GM18526 (cell line): ENCODE data around the gene TUBG2.

ENCODE experiments used
- POLR2A ChIP-seq: IDR thresholded peaks from 3 replicates; pipeline ENCODE4 v1.6.1; 2011; ENCODE audit not compliant: insufficient read length; ENCODE audit errors: extremely low read depth

Gene TUBG2

GRCh38 chr17:42686520-42687128, 27.5 kb downstream of the TUBG2 start:
- TF ChIP-seq POLR2A: no peak

GRCh38 chr17:42687707-42688320, 28.7 kb downstream of the TUBG2 start:
- TF ChIP-seq POLR2A: no peak

- no peak for TF ChIP-seq POLR2A
Observed at GRCh38 chr17:42690596-42690995, 31.5 kb downstream of the TUBG2 start.

GRCh38 chr17:42691021-42691545, 32.0 kb downstream of the TUBG2 start:
- no peak for TF ChIP-seq POLR2A

- TF ChIP-seq POLR2A: no peak
Observed at GRCh38 chr17:42692489-42692888, 33.4 kb downstream of the TUBG2 start.

GRCh38 chr17:42694524-42694923, 35.4 kb downstream of the TUBG2 start:
- no peak for TF ChIP-seq POLR2A

- no peak for TF ChIP-seq POLR2A
Observed at GRCh38 chr17:42695500-42695899, 36.4 kb downstream of the TUBG2 start.

GRCh38 chr17:42697108-42697811, 38.2 kb downstream of the TUBG2 start:
- TF ChIP-seq POLR2A: no peak

- no peak for TF ChIP-seq POLR2A
Observed at GRCh38 chr17:42698736-42699414, 39.8 kb downstream of the TUBG2 start.

GRCh38 chr17:42699415-42699740, 40.3 kb downstream of the TUBG2 start:
- TF ChIP-seq POLR2A: no peak

GRCh38 chr17:42700586-42701289, 41.7 kb downstream of the TUBG2 start:
- TF ChIP-seq POLR2A: no peak

GRCh38 chr17:42702446-42702845, 43.4 kb downstream of the TUBG2 start:
- no peak for TF ChIP-seq POLR2A

GRCh38 chr17:42704490-42704836, 45.4 kb downstream of the TUBG2 start:
- no peak for TF ChIP-seq POLR2A

GRCh38 chr17:42704837-42705494, 45.9 kb downstream of the TUBG2 start:
- TF ChIP-seq POLR2A: no peak

- TF ChIP-seq POLR2A: no peak
Observed at GRCh38 chr17:42706732-42707131, 47.6 kb downstream of the TUBG2 start.
